WI38 (cell line): ENCODE measurements around the gene SYTL3.

Experiments
- H3K4me3 ChIP-seq: 2 replicates; pipeline ENCODE4 v1.5.1; 2011; ENCODE audit warnings: low read depth, mild to moderate bottlenecking, control low read depth, low read length
- CTCF ChIP-seq: IDR thresholded peaks from 2 replicates; pipeline ENCODE4 v1.5.1; 2012; ENCODE audit warnings: low read depth, mild to moderate bottlenecking, control low read depth, low read length

The SYTL3 gene

GRCh38 chr6:158801655-158802294 is 151.9 kb downstream of the SYTL3 start:
- no peak for TF ChIP-seq CTCF
- no peak overlapping the region for H3K4me3 ChIP-seq

- no peak overlapping the region for H3K4me3 ChIP-seq
- no peak for TF ChIP-seq CTCF
Observed at GRCh38 chr6:158803733-158804143, 153.9 kb downstream of the SYTL3 start.

GRCh38 chr6:158804207-158804606 is 154.4 kb downstream of the SYTL3 start:
- TF ChIP-seq CTCF: no peak
- H3K4me3 ChIP-seq: no peak overlapping the region

- TF ChIP-seq CTCF: no peak
- no peak overlapping the region for H3K4me3 ChIP-seq
Observed at GRCh38 chr6:158805698-158806377, 156.0 kb downstream of the SYTL3 start.

- no peak for TF ChIP-seq CTCF
- no peak overlapping the region for H3K4me3 ChIP-seq
Observed at GRCh38 chr6:158807515-158808441, 157.9 kb downstream of the SYTL3 start.

- H3K4me3 ChIP-seq: no peak overlapping the region
- no peak for TF ChIP-seq CTCF
Observed at GRCh38 chr6:158808442-158808833, 158.6 kb downstream of the SYTL3 start.
